Cardiac fibroblast (primary cell): ENCODE measurements around the gene PEAR1.

Experiments
- DNase-seq, 2 donors: peaks; one replicate each; pipeline versions ENCODE4 v3.0.0 to v3.0.0-alpha.2; 2010; ENCODE audit warnings: low read depth in 2 of 2
- H3K4me3 ChIP-seq, 2 donors: replicated peaks in 1 of 2; 1 replicate in 1 of 2; 2 replicates in 1 of 2; pipeline ENCODE4 v1.5.1; 2011; ENCODE audit warnings: low read depth in 2 of 2, low read length in 2 of 2, mild to moderate bottlenecking in 2 of 2, moderate library complexity in 1 of 2
- TF ChIP-seq, protein P1 (sequence below): IDR thresholded peaks from one replicate; pipeline ENCODE4 v1.5.1; 2011; ENCODE audit warnings: low read depth, mild to moderate bottlenecking, low read length, inconsistent platforms

PEAR1 gene

DNA sequence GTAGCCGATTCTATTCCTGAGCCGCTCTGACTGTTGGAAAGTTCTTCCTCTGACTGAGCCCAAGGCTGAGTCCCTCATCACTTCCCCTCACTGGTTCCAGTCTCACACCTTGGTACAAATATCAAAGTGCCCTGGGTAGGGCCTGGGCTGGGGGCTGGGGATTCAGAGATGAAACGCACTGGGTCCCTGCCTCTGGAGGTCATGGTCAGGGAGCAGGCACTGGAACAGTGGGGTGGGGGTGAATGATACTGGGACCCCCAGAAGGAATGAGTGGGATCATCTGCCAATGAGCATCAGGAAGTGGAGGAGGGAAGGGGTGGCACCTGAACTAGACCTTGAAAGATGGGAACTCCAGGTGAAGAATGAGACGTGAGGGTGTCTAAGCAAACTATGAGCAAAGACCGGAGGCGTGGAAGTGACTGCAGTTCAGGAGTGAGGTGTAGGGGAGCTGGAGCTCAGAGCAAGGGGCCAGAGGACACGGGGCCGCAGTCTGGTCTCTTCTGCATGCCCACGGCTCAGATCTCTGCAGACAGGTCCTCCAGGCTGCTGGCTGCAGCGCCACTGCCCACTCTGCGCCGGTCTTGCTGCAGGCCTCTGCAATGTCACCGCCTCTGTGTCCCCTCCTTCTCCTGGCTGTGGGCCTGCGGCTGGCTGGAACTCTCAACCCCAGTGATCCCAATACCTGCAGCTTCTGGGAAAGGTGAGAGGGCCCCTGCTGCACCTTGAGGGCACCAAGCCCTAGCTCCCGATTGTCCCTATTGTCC, 10.0 kb downstream of the PEAR1 start:
- TF ChIP-seq, protein P1, sequence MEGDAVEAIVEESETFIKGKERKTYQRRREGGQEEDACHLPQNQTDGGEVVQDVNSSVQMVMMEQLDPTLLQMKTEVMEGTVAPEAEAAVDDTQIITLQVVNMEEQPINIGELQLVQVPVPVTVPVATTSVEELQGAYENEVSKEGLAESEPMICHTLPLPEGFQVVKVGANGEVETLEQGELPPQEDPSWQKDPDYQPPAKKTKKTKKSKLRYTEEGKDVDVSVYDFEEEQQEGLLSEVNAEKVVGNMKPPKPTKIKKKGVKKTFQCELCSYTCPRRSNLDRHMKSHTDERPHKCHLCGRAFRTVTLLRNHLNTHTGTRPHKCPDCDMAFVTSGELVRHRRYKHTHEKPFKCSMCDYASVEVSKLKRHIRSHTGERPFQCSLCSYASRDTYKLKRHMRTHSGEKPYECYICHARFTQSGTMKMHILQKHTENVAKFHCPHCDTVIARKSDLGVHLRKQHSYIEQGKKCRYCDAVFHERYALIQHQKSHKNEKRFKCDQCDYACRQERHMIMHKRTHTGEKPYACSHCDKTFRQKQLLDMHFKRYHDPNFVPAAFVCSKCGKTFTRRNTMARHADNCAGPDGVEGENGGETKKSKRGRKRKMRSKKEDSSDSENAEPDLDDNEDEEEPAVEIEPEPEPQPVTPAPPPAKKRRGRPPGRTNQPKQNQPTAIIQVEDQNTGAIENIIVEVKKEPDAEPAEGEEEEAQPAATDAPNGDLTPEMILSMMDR = no peak
- no peak overlapping the region for H3K4me3 ChIP-seq
- DNase-seq = no peak

DNA sequence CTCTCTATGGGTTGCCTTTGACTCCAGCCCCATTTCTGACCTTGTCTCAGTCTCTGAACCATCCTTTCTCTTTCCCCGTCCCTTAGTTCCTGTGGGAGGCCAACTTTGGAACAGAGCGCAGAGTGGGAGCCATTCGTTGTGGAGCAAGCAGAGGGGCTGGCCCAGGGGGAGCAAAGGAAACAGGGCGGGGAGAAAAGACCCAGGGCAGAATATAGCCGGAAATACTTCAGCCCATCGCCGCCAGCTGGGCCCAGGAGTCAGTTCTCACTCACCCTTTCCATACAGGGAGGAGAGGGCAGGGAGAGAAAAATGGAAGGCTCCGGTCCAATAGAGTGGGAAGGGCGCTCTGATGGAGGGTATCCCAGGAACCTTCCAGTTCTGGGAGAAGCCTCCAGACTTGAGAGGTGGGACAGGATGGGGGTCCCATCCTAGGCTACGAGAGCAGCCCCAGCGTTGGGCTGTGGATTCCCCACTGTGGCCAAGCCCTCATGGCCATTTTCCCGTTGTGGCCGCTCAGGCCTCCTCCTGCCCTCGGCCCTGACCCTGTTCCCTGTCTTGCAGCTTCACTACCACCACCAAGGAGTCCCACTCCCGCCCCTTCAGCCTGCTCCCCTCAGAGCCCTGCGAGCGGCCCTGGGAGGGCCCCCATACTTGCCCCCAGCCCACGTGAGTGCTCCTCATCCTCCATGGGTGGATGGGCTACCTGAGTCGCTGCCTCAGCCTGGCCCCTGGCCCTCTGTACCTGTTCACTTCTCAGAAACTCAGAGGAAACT, 10.9 kb downstream of the PEAR1 start:
- DNase-seq = no peak
- TF ChIP-seq, protein P1 = no peak
- H3K4me3 ChIP-seq = no peak overlapping the region

DNA sequence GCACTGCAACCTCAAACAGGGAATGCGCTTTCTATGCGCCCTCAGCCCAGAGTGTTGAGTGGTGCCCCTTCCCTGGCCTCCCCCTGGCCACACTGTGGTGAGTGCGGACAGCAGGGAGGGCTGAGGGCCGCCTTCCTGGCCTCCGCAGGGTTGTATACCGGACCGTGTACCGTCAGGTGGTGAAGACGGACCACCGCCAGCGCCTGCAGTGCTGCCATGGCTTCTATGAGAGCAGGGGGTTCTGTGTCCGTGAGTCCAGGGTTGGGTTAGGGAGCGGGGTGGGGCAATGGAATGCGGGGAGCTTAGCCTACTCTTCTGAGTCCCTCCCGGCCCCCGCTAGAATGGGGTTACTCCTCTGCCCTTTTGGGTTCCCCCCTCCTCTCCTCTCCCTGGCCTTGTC, 11.7 kb downstream of the PEAR1 start:
- DNase-seq = no peak
- TF ChIP-seq, protein P1 = no peak
- no peak overlapping the region for H3K4me3 ChIP-seq

DNA sequence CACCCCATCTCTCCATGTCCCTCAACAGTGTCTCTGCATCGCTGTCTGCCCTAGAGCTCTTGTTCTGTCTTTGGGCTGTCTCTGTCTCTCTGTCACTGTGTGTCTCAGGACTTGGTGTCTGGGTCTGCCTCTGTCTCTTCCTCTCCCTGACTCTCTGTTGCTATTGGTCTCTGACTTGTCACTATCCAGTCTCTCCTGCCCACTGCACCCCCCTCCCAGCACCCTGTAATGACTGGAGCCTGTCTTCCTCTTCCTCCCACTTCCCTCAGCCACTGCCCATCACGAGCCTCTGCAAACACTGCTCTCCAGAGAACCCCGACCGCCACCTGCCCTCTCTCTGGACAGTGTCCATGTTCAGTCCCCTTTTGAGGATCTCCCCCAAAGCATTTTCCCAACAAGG, 12.1 kb downstream of the PEAR1 start:
- no peak overlapping the region for H3K4me3 ChIP-seq
- TF ChIP-seq, protein P1 = no peak
- DNase-seq = no peak

DNA sequence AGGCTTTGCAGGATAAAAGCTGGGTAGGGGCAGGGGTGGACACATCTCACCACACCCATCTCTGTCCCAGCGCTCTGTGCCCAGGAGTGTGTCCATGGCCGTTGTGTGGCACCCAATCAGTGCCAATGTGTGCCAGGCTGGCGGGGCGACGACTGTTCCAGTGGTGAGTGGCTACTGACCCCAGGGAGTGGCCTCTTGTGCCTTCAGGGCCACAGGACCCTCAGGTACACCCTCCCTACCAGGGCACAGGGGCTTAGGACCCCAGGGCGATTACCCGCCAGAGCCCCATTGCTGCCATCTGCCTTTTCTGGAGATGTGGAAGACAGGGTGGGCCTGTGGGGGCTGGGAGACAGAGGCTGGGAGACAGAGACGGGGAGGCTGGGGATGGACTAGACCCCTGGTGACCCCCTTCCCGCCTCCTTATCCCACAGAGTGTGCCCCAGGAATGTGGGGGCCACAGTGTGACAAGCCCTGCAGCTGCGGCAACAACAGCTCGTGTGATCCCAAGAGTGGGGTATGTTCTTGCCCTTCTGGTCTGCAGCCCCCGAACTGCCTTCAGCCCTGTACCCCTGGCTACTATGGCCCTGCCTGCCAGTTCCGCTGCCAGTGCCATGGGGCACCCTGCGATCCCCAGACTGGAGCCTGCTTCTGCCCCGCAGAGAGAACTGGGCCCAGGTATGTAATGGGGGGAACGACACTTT, 12.8 kb downstream of the PEAR1 start:
- TF ChIP-seq, protein P1 = no peak
- DNase-seq = no peak
- H3K4me3 ChIP-seq = no peak overlapping the region

DNA sequence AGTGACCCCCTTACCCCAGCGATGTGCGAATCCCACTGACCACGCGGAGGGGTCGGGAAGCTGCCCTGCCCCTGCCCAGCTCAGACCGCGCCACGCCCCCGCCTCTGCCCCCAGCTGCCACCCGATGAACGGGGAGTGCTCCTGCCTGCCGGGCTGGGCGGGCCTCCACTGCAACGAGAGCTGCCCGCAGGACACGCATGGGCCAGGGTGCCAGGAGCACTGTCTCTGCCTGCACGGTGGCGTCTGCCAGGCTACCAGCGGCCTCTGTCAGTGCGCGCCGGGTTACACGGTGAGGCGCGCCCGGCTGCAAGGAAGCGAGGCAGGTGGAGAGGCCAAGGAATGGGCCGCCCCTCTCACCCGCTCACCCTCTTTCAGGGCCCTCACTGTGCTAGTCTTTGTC, 15.0 kb downstream of the PEAR1 start:
- no peak overlapping the region for H3K4me3 ChIP-seq
- DNase-seq = no peak
- TF ChIP-seq, protein P1 = no peak
